NCI-H526 treated with DMSO at 0.1 percent for 48 hours (cell line): ENCODE results near the gene SPON2.

Experiments
- DNase-seq: peaks from one replicate; lab custom pipeline; 2025; lab: John Stamatoyannopoulos, UW

SPON2 gene

GRCh38 chr4:1172971-1173757 lies 781 bp upstream of the SPON2 start:
- DNase-seq, result no peak

DNA sequence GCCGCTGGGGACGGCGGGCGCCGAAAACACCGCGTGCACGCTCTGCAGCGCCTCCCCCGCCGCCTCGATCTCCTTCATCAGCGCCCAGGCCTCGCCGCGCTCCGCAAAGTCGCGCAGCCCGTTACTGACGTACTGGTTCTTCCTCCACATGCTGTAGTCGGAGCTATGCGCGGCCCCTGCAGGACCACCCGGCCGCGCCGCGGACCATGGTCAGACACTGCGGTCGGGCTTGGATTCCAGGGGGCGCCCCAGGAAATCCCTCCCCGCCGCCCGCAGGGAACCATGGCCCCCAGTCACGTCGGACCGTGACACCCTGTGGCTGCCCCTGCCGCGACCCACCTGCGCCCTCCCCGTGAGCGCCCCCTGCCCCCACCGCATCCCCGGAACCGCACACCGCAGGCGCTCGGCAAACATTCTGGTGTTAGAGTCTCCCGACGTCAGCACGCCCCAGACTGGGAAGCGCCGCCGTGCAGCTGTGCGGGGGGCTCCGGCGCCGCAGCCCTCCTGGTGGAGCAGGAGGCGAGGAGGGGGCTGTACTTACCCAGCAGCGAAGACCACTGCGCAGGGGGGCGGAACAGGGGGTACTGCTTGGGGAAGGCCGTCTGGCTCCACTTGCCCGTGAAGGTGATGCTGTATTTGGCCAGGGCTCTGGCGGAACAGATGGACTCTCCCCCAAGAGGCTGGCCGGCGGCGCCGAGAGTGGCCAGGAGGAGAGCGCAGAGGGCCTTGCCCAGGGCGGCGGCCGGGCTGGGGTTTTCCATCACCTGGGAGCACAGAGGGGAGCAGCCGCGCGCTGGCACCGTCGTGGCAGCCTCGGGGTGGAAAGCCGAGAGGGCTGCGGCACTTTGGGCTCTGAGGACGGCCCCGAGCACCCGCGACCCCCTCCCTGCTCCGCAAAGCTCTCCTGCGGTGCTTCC lies 814 bp downstream of the SPON2 start:
- peak; percentile 10 for DNase-seq

DNA sequence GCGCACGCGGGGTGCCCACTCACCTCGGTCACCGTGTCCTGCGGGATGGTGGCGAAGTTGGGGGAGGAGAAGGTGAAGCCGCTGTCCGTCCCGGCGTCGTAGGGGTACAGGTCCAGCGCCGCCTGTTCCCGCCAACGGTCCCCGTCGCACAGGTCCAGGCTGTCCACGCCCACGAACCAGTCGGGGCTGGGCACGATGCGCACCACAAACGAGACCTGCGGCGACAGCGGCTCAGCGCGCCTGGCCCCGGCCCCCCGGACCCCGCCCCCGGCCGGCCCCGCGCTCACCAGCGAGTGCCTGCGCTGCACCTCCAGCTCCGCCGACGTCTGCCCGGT lies 1.4 kb downstream of the SPON2 start:
- no peak for DNase-seq

GRCh38 chr4:1170156-1170975 lies 2.0 kb downstream of the SPON2 start:
- DNase-seq, result no peak

GRCh38 chr4:1169691-1170096 lies 2.7 kb downstream of the SPON2 start:
- no peak for DNase-seq

DNA sequence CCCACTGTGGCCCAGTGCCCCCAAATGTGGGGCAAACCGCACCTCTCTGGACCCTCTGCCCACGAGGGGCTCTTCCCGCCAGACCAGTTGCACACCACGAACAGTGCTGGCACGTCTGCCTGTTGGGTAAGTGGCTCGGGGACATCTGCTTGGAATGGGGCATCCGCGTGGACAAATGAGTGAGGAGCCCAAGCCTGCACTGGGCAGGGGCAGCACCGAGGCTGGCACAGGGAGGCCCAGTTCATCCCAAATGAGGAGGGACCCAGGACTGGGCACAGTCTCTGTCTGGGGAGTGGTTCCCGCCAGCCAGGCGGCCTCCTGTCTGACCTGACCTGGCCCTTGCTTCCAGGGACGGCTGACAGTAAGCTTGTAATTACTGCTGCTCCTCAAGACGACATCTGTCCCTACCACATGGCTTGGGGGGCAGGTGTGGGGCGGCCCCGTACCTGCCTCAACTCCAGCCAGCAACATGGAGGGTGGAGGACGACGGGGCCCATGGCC lies 3.2 kb downstream of the SPON2 start:
- no peak for DNase-seq

DNA sequence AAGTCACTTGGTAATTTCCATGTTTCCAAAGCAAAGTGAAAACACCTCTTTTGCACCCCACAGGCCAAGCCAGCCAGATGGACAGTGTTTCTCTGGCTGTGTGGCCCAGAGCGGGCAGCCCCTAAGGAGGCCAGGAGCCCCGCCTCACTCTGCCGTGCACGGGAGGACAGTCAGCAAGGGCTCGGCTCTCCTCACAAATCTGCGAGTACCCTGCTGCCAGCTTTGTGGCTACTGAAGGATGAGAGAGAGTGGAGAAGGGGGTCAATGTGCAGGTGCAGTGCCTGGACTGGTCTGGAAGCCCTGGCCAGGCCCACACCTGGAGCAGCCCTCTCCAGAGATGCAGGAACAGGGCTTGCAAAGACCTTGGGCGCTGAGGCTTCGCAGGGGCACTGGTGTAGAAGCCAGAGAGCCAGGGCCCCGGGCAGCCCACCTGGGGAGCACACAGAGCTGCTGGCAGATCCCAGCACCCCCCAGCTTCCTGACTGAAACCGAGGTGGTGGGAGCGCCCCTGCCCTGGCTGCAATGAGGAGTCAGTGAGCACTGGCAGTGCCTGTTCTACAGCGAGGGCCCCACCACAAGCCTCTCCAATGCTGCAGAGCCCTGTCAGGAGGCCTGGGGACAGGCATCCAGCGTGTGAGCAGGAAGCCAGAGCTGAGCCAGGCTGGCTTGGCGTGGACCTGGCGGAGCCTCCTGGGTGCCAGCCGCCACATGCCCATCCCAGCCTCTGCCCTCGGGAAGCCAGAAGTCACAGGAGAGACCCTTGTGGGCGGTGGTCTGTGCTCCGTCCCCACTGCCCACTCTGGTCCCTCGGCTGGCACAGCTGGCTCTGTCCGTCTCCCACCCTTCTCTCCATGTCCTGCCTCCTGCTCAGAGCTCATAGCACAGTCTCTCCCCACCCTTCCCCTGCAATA lies 3.9 kb downstream of the SPON2 start:
- no peak for DNase-seq

- peak; percentile 56 for DNase-seq
Measured at GRCh38 chr4:1167244-1167949, 5.0 kb downstream of the SPON2 start.

- no peak for DNase-seq
Measured at GRCh38 chr4:1166509-1167243, 5.7 kb downstream of the SPON2 start.

GRCh38 chr4:1164956-1165545 lies 7.3 kb downstream of the SPON2 start:
- DNase-seq, result no peak

DNA sequence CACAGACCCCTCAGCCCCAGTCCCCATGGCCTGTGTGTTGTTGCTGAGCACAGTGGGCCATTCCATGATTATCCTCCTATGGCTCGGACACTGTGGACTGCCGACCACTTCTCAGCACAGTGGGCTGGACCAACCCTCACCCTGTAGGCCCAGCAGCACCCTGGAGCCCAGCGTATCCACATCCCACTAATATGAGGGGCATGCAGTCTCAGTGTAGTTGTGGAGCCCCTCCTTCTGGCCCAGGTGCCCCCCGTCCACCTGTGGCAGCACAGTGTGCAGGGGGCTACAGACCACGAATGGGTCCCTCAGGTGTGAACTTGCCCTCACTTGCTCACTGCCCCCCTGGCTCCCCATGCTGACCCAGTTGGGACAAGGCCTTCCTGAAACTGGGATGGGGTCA lies 7.9 kb downstream of the SPON2 start:
- DNase-seq, result no peak

DNA sequence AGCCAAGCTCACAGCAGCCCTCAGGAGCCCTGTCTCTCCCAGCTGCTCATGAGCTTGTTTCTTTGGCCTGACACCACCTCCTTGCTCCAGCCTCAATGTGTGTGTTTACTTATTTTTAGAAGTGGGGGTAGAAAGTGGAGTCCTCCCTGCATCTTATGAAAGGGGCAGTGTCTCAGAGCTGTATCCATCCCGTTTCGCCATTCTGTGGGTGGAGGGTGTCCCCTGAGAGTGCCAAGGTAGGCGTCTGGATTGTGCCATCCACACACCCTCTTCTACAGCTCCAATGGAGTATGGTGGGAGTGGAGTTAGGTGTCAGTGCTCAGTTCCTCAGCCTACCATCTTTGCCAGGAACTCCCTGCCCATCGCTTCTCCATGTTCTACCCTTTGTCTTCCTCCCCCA lies 8.3 kb downstream of the SPON2 start:
- no peak for DNase-seq

- no peak for DNase-seq
Measured at GRCh38 chr4:1160351-1160750, 12.0 kb downstream of the SPON2 start.

DNA sequence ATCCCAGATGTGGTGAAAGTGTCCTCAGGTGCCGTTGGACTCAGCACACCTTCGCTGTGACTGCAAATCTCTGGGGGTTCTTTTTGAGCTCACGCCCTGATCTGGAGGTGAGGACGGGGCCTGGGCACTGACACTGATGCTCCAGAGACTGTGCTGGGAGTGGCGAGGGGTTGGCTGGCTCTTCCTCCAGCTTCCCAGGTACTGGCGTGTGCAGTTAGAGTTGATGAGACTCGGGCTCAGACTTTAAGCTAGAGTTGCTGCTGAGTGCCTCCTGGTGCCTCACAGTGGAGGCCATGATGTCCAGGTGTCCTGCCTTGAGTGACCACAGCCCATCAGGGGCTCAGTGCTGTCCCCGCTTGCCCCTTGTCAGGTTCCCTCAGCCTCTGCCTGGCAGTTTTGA lies 16.3 kb downstream of the SPON2 start:
- DNase-seq, result no peak

DNA sequence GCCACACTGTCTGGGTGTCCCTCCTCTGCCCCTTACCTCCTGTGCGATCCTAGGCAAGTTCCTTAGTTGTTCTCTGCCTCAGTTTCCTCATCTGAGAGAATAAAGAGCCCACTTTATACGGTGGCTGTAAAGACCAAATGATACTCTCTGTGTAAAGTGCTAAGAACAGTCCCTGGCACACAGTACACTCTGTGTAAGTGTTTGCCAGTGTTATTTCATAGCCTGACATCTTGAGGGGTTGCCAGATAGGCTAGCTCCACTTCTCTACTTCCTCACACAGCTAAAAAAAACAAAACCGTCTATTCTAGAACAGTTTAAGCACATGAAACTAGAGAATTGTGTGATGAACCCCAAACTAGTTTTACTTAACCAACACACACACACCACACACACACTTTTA lies 17.1 kb downstream of the SPON2 start:
- DNase-seq, result no peak

DNA sequence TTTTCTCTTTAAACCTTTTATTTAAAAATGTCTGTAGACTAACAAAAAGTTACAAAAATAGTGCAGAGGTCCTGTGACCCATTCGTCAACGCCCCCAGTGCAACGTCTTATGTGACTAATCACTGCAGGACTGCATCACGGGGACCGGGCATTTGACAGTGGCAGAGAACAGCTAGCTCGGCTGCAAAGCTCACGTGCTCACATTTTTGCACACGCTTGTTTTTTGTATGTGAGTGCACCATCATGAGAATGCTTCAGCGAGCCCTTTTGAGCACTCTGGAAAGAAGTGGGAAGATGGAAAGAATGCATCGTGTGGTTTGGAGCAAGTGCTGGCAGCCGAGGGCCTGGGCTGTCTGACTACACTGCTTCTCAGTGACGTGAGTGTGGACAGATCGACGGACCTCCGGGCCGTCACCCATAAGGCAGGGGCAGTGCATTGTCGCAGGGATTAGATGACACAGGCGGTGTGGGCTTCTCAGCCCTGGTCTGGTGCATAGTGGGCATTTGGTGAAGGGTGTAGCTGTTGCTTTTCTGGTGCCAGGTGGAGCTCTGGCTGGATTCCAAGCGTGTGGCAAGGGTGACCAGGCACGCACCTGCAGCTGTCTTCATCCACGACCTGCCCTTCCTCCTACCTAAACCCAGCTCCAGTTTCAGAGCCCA lies 17.7 kb downstream of the SPON2 start:
- DNase-seq, result no peak

DNA sequence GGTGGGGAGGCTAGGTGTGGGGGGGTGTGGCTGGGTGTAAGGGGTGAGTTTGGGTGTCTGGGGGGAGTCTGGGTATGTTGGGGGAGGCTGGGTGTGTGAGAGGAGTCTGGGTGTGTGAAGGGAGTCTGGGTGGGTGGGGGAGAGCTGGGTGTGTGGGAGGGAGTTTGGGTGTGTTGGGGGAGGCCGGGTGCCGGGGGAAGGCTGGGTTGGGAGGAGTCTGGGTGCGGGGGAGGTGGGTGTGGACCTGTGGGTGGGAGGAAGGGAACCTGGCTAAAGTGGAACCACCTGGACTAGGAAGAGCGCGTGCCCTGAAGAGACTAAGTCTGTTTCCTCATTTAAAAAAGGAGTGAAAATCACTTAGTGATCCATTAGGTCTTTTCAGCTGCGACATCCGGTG lies 18.3 kb downstream of the SPON2 start:
- no peak for DNase-seq

DNA sequence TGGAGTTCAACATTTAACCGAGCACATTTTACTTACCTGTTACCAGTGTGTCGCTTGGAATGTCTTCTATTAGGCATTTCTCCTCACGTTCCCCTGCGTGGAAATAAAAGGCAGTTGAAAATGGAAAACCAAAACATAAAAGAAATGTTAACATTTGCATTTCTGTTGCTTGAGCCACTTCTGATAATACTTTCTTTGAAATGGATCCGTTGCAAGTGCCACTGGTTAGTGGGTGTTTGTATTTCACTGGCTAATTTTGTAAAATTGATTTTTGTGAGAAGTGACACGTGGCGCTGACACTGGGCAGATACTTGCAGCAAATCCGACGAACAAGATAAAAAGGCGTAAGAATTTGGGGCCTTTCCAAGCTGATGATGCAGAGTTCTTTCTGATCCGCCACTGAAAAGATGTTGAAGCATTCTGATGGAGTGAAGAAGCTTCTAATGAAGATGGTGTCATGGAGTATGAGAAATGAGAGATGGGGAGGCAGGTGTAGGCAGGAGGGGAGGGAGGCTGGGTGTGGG lies 18.8 kb downstream of the SPON2 start:
- DNase-seq, result no peak

DNA sequence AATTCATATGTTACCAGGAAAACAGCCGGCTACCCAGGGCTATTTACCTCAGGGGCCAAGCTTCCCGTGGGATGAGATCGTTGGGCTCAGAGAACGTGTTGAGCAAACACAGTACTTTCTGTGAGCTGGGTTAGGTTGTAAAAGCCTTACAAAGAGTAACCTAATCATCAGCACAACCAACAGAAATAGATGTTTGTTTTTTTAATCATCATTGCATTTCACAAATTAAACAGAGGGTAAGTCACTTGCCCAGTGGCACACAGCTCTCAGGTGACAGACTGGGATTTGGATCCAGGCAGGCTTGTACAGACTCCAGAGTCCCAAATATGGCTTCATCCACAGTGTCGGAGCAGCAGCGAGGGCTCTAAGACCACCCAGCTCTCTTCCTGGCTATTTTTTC lies 20.1 kb downstream of the SPON2 start:
- DNase-seq, result no peak
